Measurements from ENCODE around the gene GTF2H2.
"Not testable (repeated sequence)": the region's sequence is repeated elsewhere in the genome, so short reads cannot be mapped to it uniquely, and the experiment has no call there.

GRCh38 chr5:71089773-71090172, 22.3 kb upstream of the GTF2H2 start:
- TF ChIP-seq CTCF, POLR2A (IDR thresholded peaks at IDR 0.05): not testable (repeated sequence)

Measured in thyroid gland (tissue), 4 donors.